Erythroblast (primary cell): ENCODE measurements around the gene PDZD7.

Source experiments
- DNase-seq, 2 experiments: peaks; one replicate each; lab custom pipeline; 2025; lab: John Stamatoyannopoulos, UW
- GATA1 ChIP-seq: IDR thresholded peaks from 2 replicates; pipeline ENCODE4 v1.6.1; 2011; ENCODE audit warnings: low read depth, mild to moderate bottlenecking, control low read depth, low read length, moderate library complexity
- POLR2A ChIP-seq: IDR thresholded peaks from 2 replicates; pipeline ENCODE4 v1.6.1; 2011; ENCODE audit warnings: mild to moderate bottlenecking, low read length

The PDZD7 gene

GRCh38 chr10:101027106-101027720 lies 3.7 kb downstream of the PDZD7 start:
- DNase-seq, result no peak

GRCh38 chr10:101022967-101023705 lies 7.8 kb downstream of the PDZD7 start:
- no peak for DNase-seq
- no peak for TF ChIP-seq POLR2A
- TF ChIP-seq GATA1, result no peak

More at GRCh38 chr10:101027106-101027720, 3.7 kb downstream of the PDZD7 start:
- TF ChIP-seq GATA1 (no peak), POLR2A (no peak)

GRCh38 chr10:101021692-101022251 lies 9.2 kb downstream of the PDZD7 start:
- DNase-seq, result no peak
- TF ChIP-seq GATA1, result no peak
- no peak for TF ChIP-seq POLR2A

- no peak for TF ChIP-seq POLR2A
- no peak for TF ChIP-seq GATA1
- DNase-seq, result no peak
These were observed 9.7 kb downstream of the PDZD7 start for GRCh38 chr10:101021239-101021638.

- no peak for DNase-seq
- TF ChIP-seq POLR2A (no peak), GATA1 (no peak)
These were observed 10.4 kb downstream of the PDZD7 start for GRCh38 chr10:101020427-101021075.

GRCh38 chr10:101019440-101019703 lies 11.6 kb downstream of the PDZD7 start:
- DNase-seq, result no peak
- TF ChIP-seq POLR2A, result no peak

- peak; percentile 77 to 79 for DNase-seq
- TF ChIP-seq POLR2A, result no peak
- no peak for TF ChIP-seq GATA1
These were observed 12.1 kb downstream of the PDZD7 start for GRCh38 chr10:101018600-101019439.

GRCh38 chr10:101018118-101018599 lies 12.8 kb downstream of the PDZD7 start:
- DNase-seq, result no peak

GRCh38 chr10:101016814-101017213 lies 14.1 kb downstream of the PDZD7 start:
- TF ChIP-seq GATA1, result no peak
- no peak for TF ChIP-seq POLR2A
- no peak for DNase-seq

More at GRCh38 chr10:101018118-101018599, 12.8 kb downstream of the PDZD7 start:
- TF ChIP-seq GATA1 (no peak), POLR2A (no peak)

GRCh38 chr10:101015582-101015973 lies 15.4 kb downstream of the PDZD7 start:
- no peak for TF ChIP-seq POLR2A
- no peak for TF ChIP-seq GATA1
- DNase-seq, result no peak

- DNase-seq, result peak in 1 of 2 experiments; percentile 26
- no peak for TF ChIP-seq POLR2A
- TF ChIP-seq GATA1, result no peak
These were observed 15.9 kb downstream of the PDZD7 start for GRCh38 chr10:101014966-101015581.

GRCh38 chr10:101014230-101014884 lies 16.6 kb downstream of the PDZD7 start:
- DNase-seq, result peak; percentile 53 to 79
- TF ChIP-seq POLR2A, result no peak
- no peak for TF ChIP-seq GATA1
